GM18520 (cell line): ENCODE data around the gene CEACAM3.
"Not testable (repeated sequence)": the region's sequence is repeated elsewhere in the genome, so short reads cannot be mapped to it uniquely, and the experiment has no call there.

ENCODE experiments used
- ATAC-seq: cut with Tn5 transposase; IDR thresholded peaks from one replicate; pipeline ENCODE4 v1.9.1; 2021; ENCODE audit not compliant: unreplicated experiment

CEACAM3 gene

GRCh38 chr19:41796362-41796761 is at the start of gene CEACAM3:
CEACAM3 (plus strand) TSS chr19:41796587; CDS start chr19:41796678, 91 bp downstream.
- no peak for ATAC-seq

GRCh38 chr19:41746593-41747227 is 49.7 kb upstream of the CEACAM3 start:
- ATAC-seq: no peak

GRCh38 chr19:41748012-41748411 is 48.4 kb upstream of the CEACAM3 start:
- no peak for ATAC-seq

- ATAC-seq: not testable (repeated sequence)
Measured at GRCh38 chr19:41750248-41751134, 45.9 kb upstream of the CEACAM3 start.

GRCh38 chr19:41753159-41753558 is 43.2 kb upstream of the CEACAM3 start:
- ATAC-seq: no peak

GRCh38 chr19:41753936-41754529 is 42.4 kb upstream of the CEACAM3 start:
- ATAC-seq: no peak

GRCh38 chr19:41755328-41755913 is 41.0 kb upstream of the CEACAM3 start, which contains the start of gene CEACAM6:
CEACAM6 (plus strand) TSS chr19:41755530; CDS start chr19:41755639, 109 bp downstream.
- no peak for ATAC-seq

GRCh38 chr19:41758846-41759245 is 37.5 kb upstream of the CEACAM3 start:
- no peak for ATAC-seq

- ATAC-seq: no peak
Measured at GRCh38 chr19:41767115-41767514, 29.3 kb upstream of the CEACAM3 start.

GRCh38 chr19:41768105-41768504 is 28.3 kb upstream of the CEACAM3 start:
- not testable (repeated sequence) for ATAC-seq

- ATAC-seq: no peak
Measured at GRCh38 chr19:41769608-41770007, 26.8 kb upstream of the CEACAM3 start.

- ATAC-seq: no peak
Measured at GRCh38 chr19:41771410-41771809, 25.0 kb upstream of the CEACAM3 start.

- no peak for ATAC-seq
Measured at GRCh38 chr19:41774515-41774980, 21.8 kb upstream of the CEACAM3 start.

GRCh38 chr19:41776700-41777099 is 19.7 kb upstream of the CEACAM3 start:
- ATAC-seq: no peak

- ATAC-seq: no peak
Measured at GRCh38 chr19:41783612-41784011, 12.8 kb upstream of the CEACAM3 start.

- no peak for ATAC-seq
Measured at GRCh38 chr19:41784312-41784711, 12.1 kb upstream of the CEACAM3 start.

- no peak for ATAC-seq
Measured at GRCh38 chr19:41784743-41785142, 11.6 kb upstream of the CEACAM3 start.

GRCh38 chr19:41785653-41786052 is 10.7 kb upstream of the CEACAM3 start:
- ATAC-seq: no peak

GRCh38 chr19:41787055-41787454 is 9.3 kb upstream of the CEACAM3 start:
- ATAC-seq: no peak

- ATAC-seq: not testable (repeated sequence)
Measured at GRCh38 chr19:41788518-41788917, 7.9 kb upstream of the CEACAM3 start.

GRCh38 chr19:41789053-41789452 is 7.3 kb upstream of the CEACAM3 start:
- ATAC-seq: not testable (repeated sequence)
